IPS DF 6.9 (cell line): ENCODE results near the gene UTY.

ENCODE experiments used
- DNase-seq: peaks from one replicate; pipeline ENCODE4 v3.0.0-alpha.2; 2013; ENCODE audit warnings: low read depth, low spot score
- H3K27ac ChIP-seq: one replicate; pipeline ENCODE4 v1.5.1; 2013; ENCODE audit warnings: low read length, control low read depth
- H3K27me3 ChIP-seq: 2 replicates; pipeline ENCODE4 v1.6.1; 2013; ENCODE audit warnings: mild to moderate bottlenecking, low read length; ENCODE audit not compliant: control insufficient read depth, insufficient read depth
- H3K36me3 ChIP-seq: 2 replicates; pipeline ENCODE4 v1.6.1; 2013; ENCODE audit warnings: low read length; ENCODE audit not compliant: control insufficient read depth, insufficient read depth
- H3K4me1 ChIP-seq: 2 replicates; pipeline ENCODE4 v1.6.1; 2013; ENCODE audit warnings: low read length; ENCODE audit not compliant: control insufficient read depth, insufficient read depth
- H3K4me3 ChIP-seq: 2 replicates; pipeline ENCODE4 v1.5.1; 2013; ENCODE audit warnings: mild to moderate bottlenecking, low read length
- H3K9me3 ChIP-seq: 2 replicates; pipeline ENCODE4 v1.6.1; 2013; ENCODE audit warnings: low read length, inconsistent platforms; ENCODE audit not compliant: control insufficient read depth, insufficient read depth
- WGBS: extraction: QIAGEN DNeasy Blood & Tissue Kit; methylation state at CpG from one replicate; pipeline ENCODE4 v1.1.7; 2013; ENCODE audit warnings: mixed read lengths, missing lambda C conversion rate; ENCODE audit not compliant: insufficient read length, insufficient coverage; 5-methylcytosine and 5-hydroxymethylcytosine counted together

UTY gene

DNA sequence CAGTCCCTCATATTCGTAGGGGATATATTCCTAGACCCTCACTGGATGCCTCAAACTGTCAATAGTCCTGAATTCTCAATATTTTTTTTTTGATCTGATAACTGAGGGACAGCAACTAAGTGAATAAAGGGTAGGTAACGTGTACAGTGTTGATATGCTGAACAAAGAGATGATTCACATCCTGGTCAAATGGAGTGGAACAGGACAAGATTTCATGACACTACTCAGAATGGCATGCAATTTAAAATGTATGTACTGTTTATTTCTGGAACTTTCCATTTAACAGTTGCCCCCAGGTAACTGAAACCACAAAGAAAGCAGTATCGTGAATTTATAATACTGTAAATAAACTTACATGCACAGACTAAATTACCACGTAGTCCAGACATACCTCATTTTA is 128.4 kb downstream of the UTY start:
- Histone ChIP-seq H3K4me1 (no peaks in the 10 kb centered on the region), H3K27me3 (no peaks in the 10 kb centered on the region), H3K36me3 (peaks cover 3% of the 10 kb centered on the region; the same call in 1 of the 2 replicates), H3K4me3 (no peak overlapping the region), H3K27ac (no peak overlapping the region), H3K9me3 (no peaks in the 10 kb centered on the region)
- no CpG with 5 or more reads among the region's 4 CpGs for WGBS
- DNase-seq, result no peak

DNA sequence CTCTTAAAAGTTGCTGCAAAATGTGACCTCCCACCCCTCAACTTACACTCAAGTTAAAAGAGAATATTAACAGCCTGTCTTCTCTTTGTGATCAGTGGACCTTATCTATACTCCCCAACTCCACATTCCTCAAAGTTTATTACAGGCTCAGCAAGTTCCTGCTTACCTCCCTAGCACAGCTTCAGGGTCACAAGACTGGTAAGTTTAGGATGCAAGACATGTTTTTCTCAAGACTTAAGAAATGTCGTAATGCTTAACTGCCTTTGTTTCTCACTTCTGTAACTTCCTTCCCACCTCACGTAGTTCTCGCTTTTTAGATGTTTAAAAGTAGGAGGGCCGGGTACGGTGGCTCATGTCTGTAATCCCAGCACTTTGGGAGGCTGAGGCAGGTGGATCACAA is 132.7 kb downstream of the UTY start:
- WGBS, result no CpG with 5 or more reads among the region's 5 CpGs
- no peaks in the 10 kb centered on the region; the same call in 1 of the 2 replicates for H3K36me3 ChIP-seq
- H3K27ac ChIP-seq, result no peak overlapping the region
- no peak overlapping the region for H3K4me3 ChIP-seq
- H3K9me3 ChIP-seq, result no peaks in the 10 kb centered on the region
- no peaks in the 10 kb centered on the region for H3K27me3 ChIP-seq
- no peaks in the 10 kb centered on the region for H3K4me1 ChIP-seq
- DNase-seq, result no peak

DNA sequence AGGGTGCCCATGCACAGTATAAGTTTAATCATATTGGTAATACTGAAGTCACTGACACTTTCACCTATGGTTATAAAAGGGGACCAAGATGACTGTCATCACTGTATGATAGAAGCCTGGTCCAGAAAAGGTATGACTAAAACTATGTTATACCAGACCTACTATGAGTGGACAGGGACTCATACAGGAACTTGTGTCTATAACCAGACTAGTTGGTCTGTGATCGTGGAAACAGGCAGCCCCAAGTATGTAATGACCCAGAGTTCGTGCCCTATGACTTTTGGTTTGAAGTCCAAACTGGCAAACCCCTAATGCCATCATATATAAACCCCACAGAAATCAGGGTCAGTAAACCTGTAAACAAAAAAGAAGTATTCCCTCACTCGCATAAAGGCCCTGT is 134.3 kb downstream of the UTY start:
- Histone ChIP-seq H3K27ac (no peak overlapping the region), H3K36me3 (no peaks in the 10 kb centered on the region; the same call in 1 of the 2 replicates), H3K27me3 (no peaks in the 10 kb centered on the region), H3K4me1 (no peaks in the 10 kb centered on the region), H3K9me3 (no peaks in the 10 kb centered on the region), H3K4me3 (no peak overlapping the region)
- no peak for DNase-seq
- WGBS, result no CpG with 5 or more reads among the region's 3 CpGs

DNA sequence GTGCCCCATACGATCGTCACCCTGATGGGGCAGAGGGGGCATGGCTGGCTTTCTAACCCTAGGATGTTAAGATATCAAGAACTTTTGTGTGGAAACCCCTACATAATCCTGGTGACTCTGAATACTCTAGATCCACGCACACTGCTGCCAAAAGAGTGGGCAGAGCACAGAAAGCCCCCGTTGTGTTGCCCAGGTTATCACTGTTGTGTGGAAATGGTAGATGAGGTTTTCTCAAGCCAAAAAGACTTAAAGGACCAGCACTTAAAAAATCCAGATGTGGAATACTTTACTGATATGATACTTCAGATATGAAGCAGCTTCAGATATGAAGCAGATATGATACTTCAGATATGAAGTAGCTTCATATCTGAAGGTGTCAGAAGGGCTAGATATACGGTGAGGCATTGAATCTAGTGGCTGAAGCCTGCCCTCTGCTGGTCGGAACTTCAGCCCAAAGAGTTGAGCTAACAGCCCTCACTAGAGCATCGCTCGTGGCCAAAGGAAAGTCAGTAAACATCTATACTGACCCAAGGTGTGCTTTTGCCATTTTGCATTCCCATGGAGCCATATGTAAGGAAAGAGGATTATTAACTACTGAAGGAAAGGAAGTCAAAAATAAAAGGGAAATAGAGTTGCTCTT is 136.4 kb downstream of the UTY start:
- no CpG with 5 or more reads among the region's 8 CpGs for WGBS
- Histone ChIP-seq H3K27me3 (no peaks in the 10 kb centered on the region), H3K36me3 (no peaks in the 10 kb centered on the region; the same call in 1 of the 2 replicates), H3K4me1 (no peaks in the 10 kb centered on the region), H3K9me3 (no peaks in the 10 kb centered on the region), H3K4me3 (no peak overlapping the region), H3K27ac (no peak overlapping the region)
- DNase-seq, result peak; percentile 13

DNA sequence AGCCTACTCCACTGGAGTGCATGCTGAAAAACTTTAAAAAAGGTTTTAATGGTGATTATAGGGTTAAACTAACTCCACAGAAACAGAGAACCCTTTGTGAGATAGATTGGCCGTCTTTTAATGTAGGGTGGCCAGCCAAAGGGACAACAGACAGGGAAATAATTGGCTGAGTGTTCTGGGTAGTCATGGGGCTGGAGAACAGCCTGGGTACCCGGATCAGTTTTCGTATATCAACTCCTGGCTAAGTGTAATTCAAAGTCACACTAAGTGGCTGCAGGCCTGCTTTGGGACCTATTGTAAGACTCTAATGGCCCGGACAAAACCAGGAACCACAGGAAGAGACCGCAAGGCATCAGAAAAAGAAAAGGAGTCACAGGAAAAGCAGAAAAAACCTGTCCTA is 139.9 kb downstream of the UTY start:
- DNase-seq, result no peak
- Histone ChIP-seq H3K27ac (no peak overlapping the region), H3K9me3 (no peaks in the 10 kb centered on the region), H3K4me1 (no peaks in the 10 kb centered on the region), H3K36me3 (no peaks in the 10 kb centered on the region), H3K4me3 (no peak overlapping the region), H3K27me3 (no peaks in the 10 kb centered on the region)
- no CpG with 5 or more reads among the region's 5 CpGs for WGBS

DNA sequence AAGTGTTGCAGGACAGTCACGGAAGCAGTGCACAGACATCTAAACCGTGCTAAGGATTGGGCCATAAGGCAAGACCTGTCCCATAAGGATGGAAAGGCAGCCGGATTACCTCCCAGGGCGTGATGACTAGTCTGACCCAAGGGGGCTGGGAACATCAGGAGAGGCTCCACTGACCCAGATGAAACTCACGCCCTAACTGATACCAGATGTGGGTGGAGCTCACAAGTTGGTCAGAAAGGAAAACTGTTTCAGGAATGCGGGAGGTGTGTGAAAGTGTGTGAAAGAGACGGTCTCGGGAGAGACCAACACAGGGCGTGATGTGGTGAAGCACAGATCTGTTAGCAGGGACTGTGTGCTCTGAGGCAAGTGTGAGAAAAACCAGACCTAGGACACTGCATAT is 140.5 kb downstream of the UTY start:
- Histone ChIP-seq H3K27me3 (no peaks in the 10 kb centered on the region), H3K36me3 (no peaks in the 10 kb centered on the region), H3K4me3 (no peak overlapping the region), H3K9me3 (no peaks in the 10 kb centered on the region), H3K27ac (no peak overlapping the region), H3K4me1 (no peaks in the 10 kb centered on the region)
- no CpG with 5 or more reads among the region's 9 CpGs for WGBS
- DNase-seq, result no peak

DNA sequence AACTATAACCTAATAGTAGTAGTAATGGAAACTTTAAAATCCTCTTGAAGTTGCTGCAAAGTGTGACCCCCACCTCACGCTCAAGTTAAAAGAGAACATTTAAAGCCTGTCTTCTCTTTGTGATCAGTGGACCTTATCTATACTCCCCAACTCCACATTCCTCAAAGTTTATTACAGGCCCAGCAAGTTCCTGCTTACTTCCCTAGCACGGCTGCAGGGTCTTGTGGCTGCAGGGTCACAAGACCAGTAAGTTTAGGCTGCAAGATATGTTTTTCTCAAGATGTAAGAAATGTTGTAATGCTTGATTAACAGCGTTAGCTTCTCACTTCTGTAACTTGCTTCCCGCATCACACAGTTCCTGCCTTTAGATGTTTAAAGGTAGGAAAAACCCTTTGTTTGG is 141.1 kb downstream of the UTY start:
- DNase-seq, result no peak
- H3K4me3 ChIP-seq, result no peak overlapping the region
- no peaks in the 10 kb centered on the region for H3K9me3 ChIP-seq
- WGBS, result no CpG with 5 or more reads among the region's 4 CpGs
- H3K27me3 ChIP-seq, result no peaks in the 10 kb centered on the region
- no peak overlapping the region for H3K27ac ChIP-seq
- H3K4me1 ChIP-seq, result no peaks in the 10 kb centered on the region
- no peaks in the 10 kb centered on the region for H3K36me3 ChIP-seq

DNA sequence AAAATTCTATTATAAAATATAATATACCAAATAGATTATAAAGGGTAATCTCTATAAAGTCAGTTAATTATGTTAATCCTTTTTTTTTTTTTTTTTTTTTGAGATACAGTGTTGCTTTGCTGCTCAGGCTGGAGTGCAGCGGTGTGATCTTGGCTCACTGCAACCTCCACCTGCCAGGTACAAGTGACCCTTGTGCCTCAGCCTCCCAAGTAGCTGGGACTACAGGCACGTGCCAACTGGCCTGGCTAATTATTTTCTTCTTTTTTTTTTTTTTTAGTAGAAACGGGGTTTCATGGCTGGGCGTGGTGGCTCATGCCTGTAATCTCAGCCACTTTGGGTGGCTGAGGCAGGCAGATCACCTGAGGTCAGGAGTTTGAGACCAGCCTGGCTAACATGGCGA is 141.9 kb downstream of the UTY start:
- Histone ChIP-seq H3K9me3 (no peaks in the 10 kb centered on the region), H3K4me3 (no peak overlapping the region), H3K4me1 (no peaks in the 10 kb centered on the region), H3K27me3 (no peaks in the 10 kb centered on the region), H3K36me3 (no peaks in the 10 kb centered on the region), H3K27ac (no peak overlapping the region)
- WGBS, result no CpG with 5 or more reads among the region's 5 CpGs
- DNase-seq, result no peak

DNA sequence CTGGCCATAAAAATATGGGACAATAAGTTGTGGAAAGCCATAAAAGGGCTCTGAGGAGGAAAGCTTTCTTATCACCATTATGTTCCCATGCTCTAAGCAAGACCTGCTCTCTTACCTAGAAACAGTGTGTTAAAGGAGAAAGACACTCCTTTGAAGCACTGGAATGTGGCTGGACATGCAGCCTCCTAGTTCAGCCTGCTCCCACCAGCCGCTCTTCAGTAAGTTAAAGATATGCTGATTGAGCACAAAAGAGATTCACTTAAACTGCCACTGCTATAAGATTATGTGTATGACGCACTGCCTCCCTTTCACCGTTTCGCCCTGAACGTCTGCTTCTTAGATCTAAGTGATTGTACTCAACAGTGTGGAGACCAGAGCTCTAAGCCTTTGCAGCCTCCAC is 146.0 kb downstream of the UTY start:
- WGBS, result no CpG with 5 or more reads among the region's 5 CpGs
- DNase-seq, result no peak
- Histone ChIP-seq H3K4me1 (no peaks in the 10 kb centered on the region), H3K27me3 (no peaks in the 10 kb centered on the region), H3K9me3 (no peaks in the 10 kb centered on the region), H3K4me3 (no peak overlapping the region), H3K36me3 (no peaks in the 10 kb centered on the region), H3K27ac (no peak overlapping the region)

DNA sequence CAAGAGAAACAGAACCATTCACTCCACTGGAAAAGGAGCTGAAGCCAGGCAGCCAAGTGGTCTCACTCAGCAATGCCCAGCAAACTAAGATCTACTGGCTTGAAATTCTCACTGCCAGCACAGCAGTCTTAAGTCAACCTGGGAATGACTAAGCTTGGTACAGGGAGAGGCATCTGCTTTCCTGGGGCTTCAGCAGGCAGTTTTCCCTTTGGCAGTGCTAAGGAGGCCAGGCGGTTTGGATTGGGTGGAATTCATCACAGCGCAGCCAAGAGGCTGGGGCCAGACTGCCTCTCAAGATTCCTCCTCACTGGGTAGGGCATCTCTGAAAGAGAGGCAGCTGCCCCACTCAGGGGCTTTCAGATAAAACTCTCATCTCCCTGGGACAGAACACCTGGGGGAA is 149.2 kb downstream of the UTY start:
- no CpG with 5 or more reads among the region's 2 CpGs for WGBS
- no peaks in the 10 kb centered on the region for H3K27me3 ChIP-seq
- no peaks in the 10 kb centered on the region for H3K9me3 ChIP-seq
- H3K4me1 ChIP-seq, result no peaks in the 10 kb centered on the region
- no peak overlapping the region for H3K4me3 ChIP-seq
- no peak for DNase-seq
- no peak overlapping the region for H3K27ac ChIP-seq
- no peaks in the 10 kb centered on the region for H3K36me3 ChIP-seq

DNA sequence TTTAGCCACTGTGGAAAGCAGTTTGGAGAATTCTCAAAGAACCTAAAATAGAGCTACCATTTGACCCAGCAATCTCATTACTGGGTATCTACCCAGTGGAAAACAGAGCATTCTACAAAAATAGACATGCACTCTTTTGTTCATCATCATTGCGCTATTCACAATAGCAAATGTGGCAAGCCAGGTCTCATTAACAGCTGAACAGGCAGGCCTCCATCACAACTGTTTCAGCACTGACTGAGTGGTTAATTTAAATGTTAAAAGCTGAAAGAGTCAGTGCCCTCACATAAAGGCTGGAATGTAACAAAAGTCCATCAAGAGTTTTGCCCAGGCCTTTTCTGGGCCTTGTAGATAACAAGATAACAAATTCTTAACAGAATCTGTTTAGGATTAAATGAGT is 166.9 kb downstream of the UTY start:
- Histone ChIP-seq H3K36me3 (no peaks in the 10 kb centered on the region), H3K4me1 (no peaks in the 10 kb centered on the region)
- no peak for DNase-seq

More for the DNA sequence above, 166.9 kb downstream of the UTY start:
- WGBS, result no CpG with 5 or more reads among the region's 1 CpG
- H3K27ac ChIP-seq, result no peak overlapping the region
- H3K27me3 ChIP-seq, result no peaks in the 10 kb centered on the region
- no peaks in the 10 kb centered on the region for H3K9me3 ChIP-seq
- no peak overlapping the region for H3K4me3 ChIP-seq
